Measurements from ENCODE around the gene NOS1AP. TPM values are rescaled to one million over a fixed set of nuclear protein-coding genes. Genes with fewer than 3 reads are reported as not detected.
"Not testable (repeated sequence)": the region's sequence is repeated elsewhere in the genome, so short reads cannot be mapped to it uniquely, and the experiment has no call there.

Gene NOS1AP
- total RNA-seq, 1 experiment from 2014 or later: 14.7 TPM

DNA sequence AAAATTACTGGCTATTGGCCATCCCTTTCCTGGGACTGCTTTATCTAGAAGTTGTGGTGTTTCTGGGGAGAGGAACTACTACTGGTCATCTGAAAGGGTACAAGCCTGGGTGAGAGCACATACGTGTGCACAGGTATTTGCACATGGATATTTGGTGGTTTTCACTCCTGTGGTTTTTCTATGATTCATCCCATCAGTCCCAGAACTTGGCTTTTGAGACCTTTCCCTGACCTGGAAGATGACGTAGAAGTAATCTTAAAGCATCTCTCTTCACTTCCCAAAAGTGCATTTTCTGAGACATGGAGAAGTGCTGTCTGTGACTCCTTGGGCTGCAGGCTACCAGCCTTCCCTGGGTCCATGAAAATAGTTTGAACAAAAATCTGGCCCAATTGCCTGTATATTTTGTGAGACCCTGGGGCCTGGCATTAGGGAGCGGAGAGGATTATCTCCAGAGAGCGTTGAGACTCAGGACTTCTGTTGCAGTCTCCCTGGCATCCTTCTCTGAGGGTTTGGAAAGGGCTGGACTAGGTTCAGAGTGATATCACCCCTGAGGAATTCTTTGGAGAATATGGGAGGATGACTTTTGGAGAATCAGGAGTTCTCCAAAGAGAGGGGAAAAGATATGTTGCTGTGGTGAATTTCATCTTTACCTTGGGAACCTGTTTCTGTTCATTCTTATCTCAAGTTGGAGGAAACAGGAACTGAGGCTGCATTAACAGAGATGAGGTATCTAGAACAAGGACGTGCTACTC is 130.8 kb downstream of the NOS1AP start (continued):
- TF ChIP-seq ETV6 (CRISPR knock-in tag; IDR thresholded peaks at IDR 0.05): no peak

DNA sequence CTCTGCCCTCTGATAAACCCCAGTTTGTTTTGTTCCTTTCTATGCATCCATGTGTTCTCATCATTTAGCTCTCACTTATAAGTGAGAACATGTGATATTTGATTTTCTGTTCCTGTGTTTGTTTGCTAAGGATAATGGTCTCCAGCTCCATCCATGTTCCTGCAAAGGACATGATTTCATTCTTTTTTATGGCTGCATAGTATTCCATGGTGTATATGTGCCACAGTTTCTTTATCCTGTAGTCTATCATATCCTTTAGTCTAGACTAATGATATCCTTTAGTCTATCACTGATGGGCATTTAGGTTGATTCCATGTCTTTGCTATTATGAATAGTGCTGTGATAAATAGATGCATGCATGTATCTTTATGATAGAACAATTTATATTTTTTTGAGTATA is 131.6 kb downstream of the NOS1AP start:
- ATAC-seq, CTCF ChIA-PET, H3K4me3 Mint-ChIP-seq: not testable (repeated sequence)

GRCh38 chr1:162204129-162204822 is 134.8 kb downstream of the NOS1AP start:
- Mint-ChIP-seq H3K27ac (no peak overlapping the region), H3K4me1 (peaks cover 48% of the 10 kb centered on the region), H3K4me3 (no peak overlapping the region), H3K27me3 (ENCODE audit: low read depth) (no peaks in the 10 kb centered on the region), H3K36me3 (peaks cover 3% of the 10 kb centered on the region; the same call in 1 of the 2 replicates), H3K9me3 (peaks cover 9% of the 10 kb centered on the region)
- DNase-seq (ENCODE audit: low spot score): no peak
- CTCF ChIA-PET: interaction anchor here (0.9 to 1.4 kb wide), 3 partner anchors 22 to 148 kb away, joined by 3 to 4 read pairs (median 4); no protein-coding TSS in a partner anchor
- POLR2A ChIA-PET: interaction anchor here (1.3 kb wide), 1 partner anchor 8 kb away, joined by 3 read pairs; no protein-coding TSS in a partner anchor
- TF ChIP-seq, protein P1, sequence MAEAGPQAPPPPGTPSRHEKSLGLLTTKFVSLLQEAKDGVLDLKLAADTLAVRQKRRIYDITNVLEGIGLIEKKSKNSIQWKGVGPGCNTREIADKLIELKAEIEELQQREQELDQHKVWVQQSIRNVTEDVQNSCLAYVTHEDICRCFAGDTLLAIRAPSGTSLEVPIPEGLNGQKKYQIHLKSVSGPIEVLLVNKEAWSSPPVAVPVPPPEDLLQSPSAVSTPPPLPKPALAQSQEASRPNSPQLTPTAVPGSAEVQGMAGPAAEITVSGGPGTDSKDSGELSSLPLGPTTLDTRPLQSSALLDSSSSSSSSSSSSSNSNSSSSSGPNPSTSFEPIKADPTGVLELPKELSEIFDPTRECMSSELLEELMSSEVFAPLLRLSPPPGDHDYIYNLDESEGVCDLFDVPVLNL (CRISPR knock-in tag; IDR thresholded peaks at IDR 0.05; ENCODE audit: borderline replicate concordance, low read depth): no peak
- TF ChIP-seq FOXJ3 (CRISPR knock-in tag; IDR thresholded peaks at IDR 0.05; ENCODE audit: borderline replicate concordance) (no peak), RORB (CRISPR knock-in tag; IDR thresholded peaks at IDR 0.05) (no peak), JAZF1 (CRISPR knock-in tag; IDR thresholded peaks at IDR 0.05) (no peak), CREM (CRISPR knock-in tag; IDR thresholded peaks at IDR 0.05) (no peak), IRF2 (CRISPR knock-in tag; IDR thresholded peaks at IDR 0.05; ENCODE audit: borderline replicate concordance, low read depth) (no peak), NR2C2 (CRISPR knock-in tag; IDR thresholded peaks at IDR 0.05) (no peak)
- TF ChIP-seq, protein P2, sequence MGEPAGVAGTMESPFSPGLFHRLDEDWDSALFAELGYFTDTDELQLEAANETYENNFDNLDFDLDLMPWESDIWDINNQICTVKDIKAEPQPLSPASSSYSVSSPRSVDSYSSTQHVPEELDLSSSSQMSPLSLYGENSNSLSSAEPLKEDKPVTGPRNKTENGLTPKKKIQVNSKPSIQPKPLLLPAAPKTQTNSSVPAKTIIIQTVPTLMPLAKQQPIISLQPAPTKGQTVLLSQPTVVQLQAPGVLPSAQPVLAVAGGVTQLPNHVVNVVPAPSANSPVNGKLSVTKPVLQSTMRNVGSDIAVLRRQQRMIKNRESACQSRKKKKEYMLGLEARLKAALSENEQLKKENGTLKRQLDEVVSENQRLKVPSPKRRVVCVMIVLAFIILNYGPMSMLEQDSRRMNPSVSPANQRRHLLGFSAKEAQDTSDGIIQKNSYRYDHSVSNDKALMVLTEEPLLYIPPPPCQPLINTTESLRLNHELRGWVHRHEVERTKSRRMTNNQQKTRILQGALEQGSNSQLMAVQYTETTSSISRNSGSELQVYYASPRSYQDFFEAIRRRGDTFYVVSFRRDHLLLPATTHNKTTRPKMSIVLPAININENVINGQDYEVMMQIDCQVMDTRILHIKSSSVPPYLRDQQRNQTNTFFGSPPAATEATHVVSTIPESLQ (CRISPR knock-in tag; IDR thresholded peaks at IDR 0.05): no peak
- TF ChIP-seq, protein P3, sequence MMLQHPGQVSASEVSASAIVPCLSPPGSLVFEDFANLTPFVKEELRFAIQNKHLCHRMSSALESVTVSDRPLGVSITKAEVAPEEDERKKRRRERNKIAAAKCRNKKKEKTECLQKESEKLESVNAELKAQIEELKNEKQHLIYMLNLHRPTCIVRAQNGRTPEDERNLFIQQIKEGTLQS (CRISPR knock-in tag; conservative IDR thresholded peaks at IDR 0.05): no peak
- ATAC-seq: no peak

More for the DNA sequence above, 131.6 kb downstream of the NOS1AP start:
- H3K27ac Mint-ChIP-seq; H3K36me3 Mint-ChIP-seq; DNase-seq (ENCODE audit: low spot score); H3K27me3 Mint-ChIP-seq (ENCODE audit: low read depth); H3K9me3 Mint-ChIP-seq; POLR2A ChIA-PET: not testable (repeated sequence)
- H3K4me1 Mint-ChIP-seq: peaks cover 63% of the 10 kb centered on the region

- Mint-ChIP-seq H3K27ac (no peak overlapping the region), H3K4me3 (no peak overlapping the region), H3K27me3 (ENCODE audit: low read depth) (no peaks in the 10 kb centered on the region), H3K36me3 (peaks cover 3% of the 10 kb centered on the region; the same call in 1 of the 2 replicates), H3K4me1 (peaks cover 43% of the 10 kb centered on the region), H3K9me3 (peaks cover 9% of the 10 kb centered on the region)
- ChIA-PET CTCF (interaction anchor here (1.0 kb wide), 1 partner anchor 25 kb away, joined by 3 read pairs; no protein-coding TSS in a partner anchor), POLR2A (interaction anchor here (1.3 kb wide), 1 partner anchor 8 kb away, joined by 3 read pairs; no protein-coding TSS in a partner anchor)
- DNase-seq (ENCODE audit: low spot score): no peak
- no peak for ATAC-seq
- TF ChIP-seq JUN (CRISPR knock-in tag; IDR thresholded peaks at IDR 0.05) (no peak), CREM (CRISPR knock-in tag; IDR thresholded peaks at IDR 0.05) (no peak), ETV6 (CRISPR knock-in tag; IDR thresholded peaks at IDR 0.05) (no peak), ZNF425 (CRISPR knock-in tag; conservative IDR thresholded peaks at IDR 0.05) (no peak), FOXK1 (CRISPR knock-in tag; IDR thresholded peaks at IDR 0.05) (no peak), USF2 (CRISPR knock-in tag; IDR thresholded peaks at IDR 0.05) (no peak)
- TF ChIP-seq, protein P4, sequence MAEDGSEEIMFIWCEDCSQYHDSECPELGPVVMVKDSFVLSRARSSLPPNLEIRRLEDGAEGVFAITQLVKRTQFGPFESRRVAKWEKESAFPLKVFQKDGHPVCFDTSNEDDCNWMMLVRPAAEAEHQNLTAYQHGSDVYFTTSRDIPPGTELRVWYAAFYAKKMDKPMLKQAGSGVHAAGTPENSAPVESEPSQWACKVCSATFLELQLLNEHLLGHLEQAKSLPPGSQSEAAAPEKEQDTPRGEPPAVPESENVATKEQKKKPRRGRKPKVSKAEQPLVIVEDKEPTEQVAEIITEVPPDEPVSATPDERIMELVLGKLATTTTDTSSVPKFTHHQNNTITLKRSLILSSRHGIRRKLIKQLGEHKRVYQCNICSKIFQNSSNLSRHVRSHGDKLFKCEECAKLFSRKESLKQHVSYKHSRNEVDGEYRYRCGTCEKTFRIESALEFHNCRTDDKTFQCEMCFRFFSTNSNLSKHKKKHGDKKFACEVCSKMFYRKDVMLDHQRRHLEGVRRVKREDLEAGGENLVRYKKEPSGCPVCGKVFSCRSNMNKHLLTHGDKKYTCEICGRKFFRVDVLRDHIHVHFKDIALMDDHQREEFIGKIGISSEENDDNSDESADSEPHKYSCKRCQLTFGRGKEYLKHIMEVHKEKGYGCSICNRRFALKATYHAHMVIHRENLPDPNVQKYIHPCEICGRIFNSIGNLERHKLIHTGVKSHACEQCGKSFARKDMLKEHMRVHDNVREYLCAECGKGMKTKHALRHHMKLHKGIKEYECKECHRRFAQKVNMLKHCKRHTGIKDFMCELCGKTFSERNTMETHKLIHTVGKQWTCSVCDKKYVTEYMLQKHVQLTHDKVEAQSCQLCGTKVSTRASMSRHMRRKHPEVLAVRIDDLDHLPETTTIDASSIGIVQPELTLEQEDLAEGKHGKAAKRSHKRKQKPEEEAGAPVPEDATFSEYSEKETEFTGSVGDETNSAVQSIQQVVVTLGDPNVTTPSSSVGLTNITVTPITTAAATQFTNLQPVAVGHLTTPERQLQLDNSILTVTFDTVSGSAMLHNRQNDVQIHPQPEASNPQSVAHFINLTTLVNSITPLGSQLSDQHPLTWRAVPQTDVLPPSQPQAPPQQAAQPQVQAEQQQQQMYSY (CRISPR knock-in tag; IDR thresholded peaks at IDR 0.05): no peak
These were observed 135.3 kb downstream of the NOS1AP start for GRCh38 chr1:162204823-162205155.

Data from WTC11 (cell line).